ENCODE data around the gene VRK3. TPM values are rescaled to one million over a fixed set of nuclear protein-coding genes. Genes with fewer than 3 reads are reported as not detected.

The VRK3 gene
- total RNA-seq, 1 donor, result 23.7 TPM

GRCh38 chr19:50044922-50045321 lies 19.8 kb upstream of the VRK3 start:
- Histone ChIP-seq H3K4me1 (ENCODE audit: insufficient read depth, low read length) (no peaks in the 10 kb centered on the region), H3K27me3 (ENCODE audit: insufficient read depth, low read length) (no peaks in the 10 kb centered on the region), H3K4me3 (ENCODE audit: low read length) (no peak overlapping the region), H3K9me3 (ENCODE audit: low read depth, low read length) (peaks cover 49% of the 10 kb centered on the region)

- Histone ChIP-seq H3K4me3 (ENCODE audit: low read length) (no peak overlapping the region), H3K4me1 (ENCODE audit: insufficient read depth, low read length) (no peaks in the 10 kb centered on the region), H3K9me3 (ENCODE audit: low read depth, low read length) (peaks cover 49% of the 10 kb centered on the region), H3K27me3 (ENCODE audit: insufficient read depth, low read length) (no peaks in the 10 kb centered on the region)
Measured at GRCh38 chr19:50043967-50044366, 18.8 kb upstream of the VRK3 start.

- Histone ChIP-seq H3K27me3 (ENCODE audit: insufficient read depth, low read length) (no peaks in the 10 kb centered on the region), H3K4me3 (ENCODE audit: low read length) (no peak overlapping the region), H3K4me1 (ENCODE audit: insufficient read depth, low read length) (no peaks in the 10 kb centered on the region), H3K9me3 (ENCODE audit: low read depth, low read length) (peaks cover 40% of the 10 kb centered on the region)
Measured at GRCh38 chr19:50042363-50043024, 17.3 kb upstream of the VRK3 start.

GRCh38 chr19:50040967-50041366 lies 15.8 kb upstream of the VRK3 start:
- no peak overlapping the region for H3K4me3 ChIP-seq (ENCODE audit: low read length)
- H3K4me1 ChIP-seq (ENCODE audit: insufficient read depth, low read length), result no peaks in the 10 kb centered on the region
- H3K27me3 ChIP-seq (ENCODE audit: insufficient read depth, low read length), result no peaks in the 10 kb centered on the region
- H3K9me3 ChIP-seq (ENCODE audit: low read depth, low read length), result peaks cover 25% of the 10 kb centered on the region

GRCh38 chr19:50039968-50040367 lies 14.8 kb upstream of the VRK3 start:
- Histone ChIP-seq H3K4me3 (ENCODE audit: low read length) (no peak overlapping the region), H3K9me3 (ENCODE audit: low read depth, low read length) (peaks cover 15% of the 10 kb centered on the region), H3K27me3 (ENCODE audit: insufficient read depth, low read length) (no peaks in the 10 kb centered on the region), H3K4me1 (ENCODE audit: insufficient read depth, low read length) (no peaks in the 10 kb centered on the region)

GRCh38 chr19:50036908-50037307 lies 11.7 kb upstream of the VRK3 start:
- H3K27me3 ChIP-seq (ENCODE audit: insufficient read depth, low read length), result no peaks in the 10 kb centered on the region
- no peaks in the 10 kb centered on the region for H3K9me3 ChIP-seq (ENCODE audit: low read depth, low read length)
- H3K4me3 ChIP-seq (ENCODE audit: low read length), result no peak overlapping the region
- H3K4me1 ChIP-seq (ENCODE audit: insufficient read depth, low read length), result no peaks in the 10 kb centered on the region

- H3K4me3 ChIP-seq (ENCODE audit: low read length), result no peak overlapping the region
- no peaks in the 10 kb centered on the region for H3K27me3 ChIP-seq (ENCODE audit: insufficient read depth, low read length)
- no peaks in the 10 kb centered on the region for H3K9me3 ChIP-seq (ENCODE audit: low read depth, low read length)
- H3K4me1 ChIP-seq (ENCODE audit: insufficient read depth, low read length), result peaks cover 24% of the 10 kb centered on the region
Measured at GRCh38 chr19:50030937-50031336, 5.8 kb upstream of the VRK3 start.

- Histone ChIP-seq H3K4me1 (ENCODE audit: insufficient read depth, low read length) (peaks cover 24% of the 10 kb centered on the region), H3K4me3 (ENCODE audit: low read length) (no peak overlapping the region), H3K27me3 (ENCODE audit: insufficient read depth, low read length) (no peaks in the 10 kb centered on the region), H3K9me3 (ENCODE audit: low read depth, low read length) (no peaks in the 10 kb centered on the region)
Measured at GRCh38 chr19:50030225-50030624, 5.1 kb upstream of the VRK3 start.

- no peaks in the 10 kb centered on the region for H3K27me3 ChIP-seq (ENCODE audit: insufficient read depth, low read length)
- no peaks in the 10 kb centered on the region for H3K9me3 ChIP-seq (ENCODE audit: low read depth, low read length)
- H3K4me1 ChIP-seq (ENCODE audit: insufficient read depth, low read length), result peaks cover 39% of the 10 kb centered on the region
- peak overlapping the region; percentile 95 for H3K4me3 ChIP-seq (ENCODE audit: low read length)
Measured at GRCh38 chr19:50026550-50026906, 1.4 kb upstream of the VRK3 start.

GRCh38 chr19:50025794-50026549 lies 800 bp upstream of the VRK3 start, which contains the start of gene ZNF473:
ZNF473 (plus strand) TSS chr19:50026005; CDS start chr19:50031083, 5,078 bp downstream.
- Histone ChIP-seq H3K4me1 (ENCODE audit: insufficient read depth, low read length) (peaks cover 39% of the 10 kb centered on the region), H3K27me3 (ENCODE audit: insufficient read depth, low read length) (no peaks in the 10 kb centered on the region), H3K4me3 (ENCODE audit: low read length) (peak within 1 kb of the TSS; percentile 95), H3K9me3 (ENCODE audit: low read depth, low read length) (no peaks in the 10 kb centered on the region)

GRCh38 chr19:50024719-50025021 lies 502 bp downstream of the VRK3 start:
- Histone ChIP-seq H3K27me3 (ENCODE audit: insufficient read depth, low read length) (no peaks in the 10 kb centered on the region), H3K4me1 (ENCODE audit: insufficient read depth, low read length) (peaks cover 31% of the 10 kb centered on the region), H3K4me3 (ENCODE audit: low read length) (peak overlapping the region; percentile 95), H3K9me3 (ENCODE audit: low read depth, low read length) (no peaks in the 10 kb centered on the region)

- no peaks in the 10 kb centered on the region for H3K9me3 ChIP-seq (ENCODE audit: low read depth, low read length)
- H3K4me1 ChIP-seq (ENCODE audit: insufficient read depth, low read length), result peaks cover 31% of the 10 kb centered on the region
- no peak overlapping the region for H3K4me3 ChIP-seq (ENCODE audit: low read length)
- no peaks in the 10 kb centered on the region for H3K27me3 ChIP-seq (ENCODE audit: insufficient read depth, low read length)
Measured at GRCh38 chr19:50022823-50023222, 2.3 kb downstream of the VRK3 start.

- no peaks in the 10 kb centered on the region for H3K27me3 ChIP-seq (ENCODE audit: insufficient read depth, low read length)
Measured at GRCh38 chr19:50020481-50020880, 4.7 kb downstream of the VRK3 start.

GRCh38 chr19:50016225-50016807 lies 8.9 kb downstream of the VRK3 start:
- H3K4me3 ChIP-seq (ENCODE audit: low read length), result no peak overlapping the region
- no peaks in the 10 kb centered on the region for H3K27me3 ChIP-seq (ENCODE audit: insufficient read depth, low read length)
- no peaks in the 10 kb centered on the region for H3K4me1 ChIP-seq (ENCODE audit: insufficient read depth, low read length)
- H3K9me3 ChIP-seq (ENCODE audit: low read depth, low read length), result no peaks in the 10 kb centered on the region

More at GRCh38 chr19:50020481-50020880, 4.7 kb downstream of the VRK3 start:
- Histone ChIP-seq H3K9me3 (ENCODE audit: low read depth, low read length) (no peaks in the 10 kb centered on the region), H3K4me1 (ENCODE audit: insufficient read depth, low read length) (peaks cover 14% of the 10 kb centered on the region), H3K4me3 (ENCODE audit: low read length) (no peak overlapping the region)

GRCh38 chr19:50008532-50008931 lies 16.6 kb downstream of the VRK3 start:
- Histone ChIP-seq H3K4me3 (ENCODE audit: low read length) (no peak overlapping the region), H3K27me3 (ENCODE audit: insufficient read depth, low read length) (no peaks in the 10 kb centered on the region), H3K4me1 (ENCODE audit: insufficient read depth, low read length) (peaks cover 11% of the 10 kb centered on the region), H3K9me3 (ENCODE audit: low read depth, low read length) (no peaks in the 10 kb centered on the region)

All from mononuclear cell (primary cell).